HCT116 (cell line): ENCODE measurements around the gene CDYL2. TPM values are rescaled to one million over a fixed set of nuclear protein-coding genes. Genes with fewer than 3 reads are reported as not detected.

ENCODE experiments used
- ATAC-seq: fragments of 200-7000 bp; cut with Tn5 transposase; 2 replicates; pipeline ENCODE4 v1.9.1; 2020; ENCODE audit warnings: mild to moderate bottlenecking, moderate library complexity
- BruUV-seq: library from RNA; stranded (reverse); fragments of 400-500 nt; replicated peaks from 2 replicates; lab custom pipeline; 2021; lab: Mats Ljungman, UMichigan
- CTCF ChIA-PET: fragments of 300-600 bp; sonication (Branson Sonifier 250); formaldehyde crosslinking; loops from one replicate; lab custom pipeline; 2021; ENCODE audit warnings: antibody characterized with exemption; lab: Charles Lee
- POLR2A ChIA-PET: fragments of 300-600, 350-600 bp; sonication (Branson Sonifier 250); formaldehyde crosslinking; loops from one replicate; lab custom pipeline; 2021; ENCODE audit warnings: antibody characterized with exemption; lab: Charles Lee
- RAD21 ChIA-PET, 2 experiments: fragments of 300-600 bp; sonication (Branson Sonifier 250); formaldehyde crosslinking; loops; one replicate each; lab custom pipeline; 2023; ENCODE audit warnings: low total read pairs in 2 of 2; ENCODE audit not compliant: uncharacterized antibody in 2 of 2, unreplicated experiment in 2 of 2, low non-redundant PET in 1 of 2; lab: Charles Lee
- DNase-seq: peaks from one replicate; pipeline ENCODE4 v3.0.0-alpha.2; 2010; ENCODE audit warnings: low read depth, low spot score
- H2AFZ ChIP-seq: fragments of 200-600 bp; shearing (Covaris generic), sonication (generic); 2 replicates; pipeline ENCODE4 v1.6.1; 2017; ENCODE audit warnings: low read depth, mixed run types, mixed read lengths, antibody characterized with exemption, low read length; ENCODE audit not compliant: poor library complexity, severe bottlenecking
- H3K27ac ChIP-seq: 2 replicates; pipeline ENCODE4 v1.5.1; 2012; ENCODE audit warnings: low read depth, low read length
- H3K27me3 ChIP-seq: fragments of 200-600 bp; sonication (generic); 2 replicates; pipeline ENCODE4 v1.6.1; 2016; ENCODE audit warnings: mixed run types, low read length, mixed read lengths; ENCODE audit not compliant: insufficient read depth
- H3K36me3 ChIP-seq, 2 experiments: fragments of 200-500 bp in 1 of 2; fragments of 200-600 bp in 1 of 2; sonication (Bioruptor generic) in 1 of 2; sonication (generic) in 1 of 2; 2 replicates each; pipeline versions ENCODE4 v1.5.1 to v1.6.1; 2014 to 2016; ENCODE audit warnings: low read length in 2 of 2, inconsistent platforms in 1 of 2, mixed read lengths in 1 of 2, mixed run types in 1 of 2; ENCODE audit not compliant: insufficient read depth in 2 of 2, control insufficient read depth in 1 of 2
- H3K4me1 ChIP-seq, 2 experiments: fragments of 200-600 bp in 1 of 2; sonication (generic) in 1 of 2; 2 replicates each; pipeline versions ENCODE4 v1.5.1 to v1.6.1; 2012 to 2017; ENCODE audit warnings: low read length in 2 of 2, inconsistent platforms in 1 of 2, mild to moderate bottlenecking in 1 of 2, mixed read lengths in 1 of 2, mixed run types in 1 of 2, moderate library complexity in 1 of 2; ENCODE audit not compliant: insufficient read depth in 2 of 2, control insufficient read depth in 1 of 2
- H3K4me2 ChIP-seq: fragments of 200-600 bp; sonication (generic); 2 replicates; pipeline ENCODE4 v1.6.1; 2017; ENCODE audit warnings: mixed run types, low read length, mixed read lengths
- H3K4me3 ChIP-seq, 2 experiments: fragments of 200-600 bp in 1 of 2; sonication (generic) in 1 of 2; replicated peaks in 1 of 2; 2 replicates each; pipeline ENCODE4 v1.5.1; 2011 to 2016; ENCODE audit warnings: low read length in 2 of 2, control low read depth in 1 of 2, low read depth in 1 of 2, mild to moderate bottlenecking in 1 of 2, mixed read lengths in 1 of 2, mixed run types in 1 of 2
- H3K79me2 ChIP-seq: fragments of 200-600 bp; sonication (generic); 2 replicates; pipeline ENCODE4 v1.6.1; 2017; ENCODE audit warnings: mild to moderate bottlenecking, mixed run types, low read length, moderate library complexity, mixed read lengths; ENCODE audit not compliant: insufficient read depth
- H3K9ac ChIP-seq: fragments of 200-600 bp; sonication (generic); 2 replicates; pipeline ENCODE4 v1.6.1; 2016; ENCODE audit warnings: low read length, mixed read lengths
- H3K9me2 ChIP-seq: fragments of 200-600 bp; sonication (generic), shearing (Covaris generic); 2 replicates; pipeline ENCODE4 v1.6.1; 2017; ENCODE audit warnings: mixed run types, mild to moderate bottlenecking, moderate library complexity; ENCODE audit not compliant: insufficient read depth
- H3K9me3 ChIP-seq, 2 experiments: fragments of 200-500 bp in 1 of 2; fragments of 200-600 bp in 1 of 2; sonication (Bioruptor generic) in 1 of 2; sonication (generic) in 1 of 2; 2 replicates each; pipeline ENCODE4 v1.6.1; 2014 to 2017; ENCODE audit warnings: low read length in 2 of 2, mixed read lengths in 2 of 2, inconsistent platforms in 1 of 2, low read depth in 1 of 2, mild to moderate bottlenecking in 1 of 2, mixed run types in 1 of 2, moderate library complexity in 1 of 2; ENCODE audit not compliant: control insufficient read depth in 1 of 2, insufficient read depth in 1 of 2
- H4K20me1 ChIP-seq: fragments of 200-600 bp; sonication (generic), shearing (Covaris generic); 2 replicates; pipeline ENCODE4 v1.6.1; 2017; ENCODE audit warnings: mixed run types, mild to moderate bottlenecking, moderate library complexity; ENCODE audit not compliant: insufficient read depth
- CEBPB ChIP-seq: IDR thresholded peaks from 2 replicates; pipeline ENCODE4 v1.6.1; 2012; ENCODE audit warnings: low read depth
- POLR2AphosphoS5 ChIP-seq: IDR thresholded peaks from 2 replicates; pipeline ENCODE4 v1.6.1; 2011; ENCODE audit warnings: mild to moderate bottlenecking, low read depth, low read length, moderate library complexity
- RAD21 ChIP-seq: IDR thresholded peaks from 2 replicates; pipeline ENCODE4 v1.6.1; 2012; ENCODE audit warnings: low read depth, mild to moderate bottlenecking
- ZFX ChIP-seq: fragments of 450-650 bp; IDR thresholded peaks from 2 replicates; pipeline ENCODE4 v1.6.1; 2017
- intact Hi-C: fragments of 100-400 bp; cut with micrococcal nuclease; formaldehyde crosslinking; loops from 2 replicates; pipeline ENCODE4 v1.10.0; 2022
- total RNA-seq: library from RNA; stranded (reverse); gene quantifications from one replicate; pipeline ENCODE4 v1.2.1, GENCODE V29; 2021; ENCODE audit not compliant: unreplicated experiment
- TF ChIP-seq, protein P1 (sequence below), 3 experiments: fragments of 200-600 bp in 1 of 3; sonication (generic) in 1 of 3; IDR thresholded peaks in 2 of 3; conservative IDR thresholded peaks in 1 of 3; 2 replicates each; pipeline ENCODE4 v1.5.1; 2012 to 2017; ENCODE audit warnings: low read depth in 2 of 3, low read length in 2 of 3, antibody characterized with exemption in 1 of 3, borderline replicate concordance in 1 of 3, control low read depth in 1 of 3, mild to moderate bottlenecking in 1 of 3, mixed read lengths in 1 of 3, mixed run types in 1 of 3, moderate library complexity in 1 of 3; ENCODE audit not compliant: insufficient read depth in 1 of 3
- TF ChIP-seq, protein P2 (sequence below): IDR thresholded peaks from 2 replicates; pipeline ENCODE4 v1.6.1; 2012
- TF ChIP-seq, protein P3 (sequence below): IDR thresholded peaks from 2 replicates; pipeline ENCODE4 v1.6.1; 2011; ENCODE audit warnings: mild to moderate bottlenecking, low read length, moderate library complexity; ENCODE audit not compliant: insufficient replicate concordance; ENCODE audit errors: extremely low read depth

CDYL2 gene
- total RNA-seq, 1 experiment from 2014 or later, result 0.10 TPM

DNA sequence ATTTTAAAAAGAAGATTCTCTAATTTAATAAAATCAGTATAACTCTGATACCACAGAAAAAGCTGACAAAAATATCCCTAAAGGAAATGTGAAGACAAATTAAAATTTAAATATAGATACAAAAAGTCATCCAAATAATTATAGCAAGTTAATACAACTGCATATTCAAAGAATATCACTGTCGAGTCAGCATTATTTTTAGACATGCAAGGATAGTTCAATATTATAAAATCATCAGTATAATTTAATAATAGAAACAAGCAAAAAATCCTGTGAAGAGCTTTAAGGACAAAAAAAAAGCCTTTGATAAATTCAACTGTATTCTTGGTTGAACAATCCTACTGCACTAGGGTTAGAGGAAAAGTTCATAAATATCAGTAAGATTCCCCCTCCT lies 21.0 kb upstream of the CDYL2 start (continued):
- TF ChIP-seq POLR2AphosphoS5, result no peak
- TF ChIP-seq, protein P1, sequence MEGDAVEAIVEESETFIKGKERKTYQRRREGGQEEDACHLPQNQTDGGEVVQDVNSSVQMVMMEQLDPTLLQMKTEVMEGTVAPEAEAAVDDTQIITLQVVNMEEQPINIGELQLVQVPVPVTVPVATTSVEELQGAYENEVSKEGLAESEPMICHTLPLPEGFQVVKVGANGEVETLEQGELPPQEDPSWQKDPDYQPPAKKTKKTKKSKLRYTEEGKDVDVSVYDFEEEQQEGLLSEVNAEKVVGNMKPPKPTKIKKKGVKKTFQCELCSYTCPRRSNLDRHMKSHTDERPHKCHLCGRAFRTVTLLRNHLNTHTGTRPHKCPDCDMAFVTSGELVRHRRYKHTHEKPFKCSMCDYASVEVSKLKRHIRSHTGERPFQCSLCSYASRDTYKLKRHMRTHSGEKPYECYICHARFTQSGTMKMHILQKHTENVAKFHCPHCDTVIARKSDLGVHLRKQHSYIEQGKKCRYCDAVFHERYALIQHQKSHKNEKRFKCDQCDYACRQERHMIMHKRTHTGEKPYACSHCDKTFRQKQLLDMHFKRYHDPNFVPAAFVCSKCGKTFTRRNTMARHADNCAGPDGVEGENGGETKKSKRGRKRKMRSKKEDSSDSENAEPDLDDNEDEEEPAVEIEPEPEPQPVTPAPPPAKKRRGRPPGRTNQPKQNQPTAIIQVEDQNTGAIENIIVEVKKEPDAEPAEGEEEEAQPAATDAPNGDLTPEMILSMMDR (IDR thresholded peaks at IDR 0.05 in 2 of 3, conservative IDR thresholded peaks at IDR 0.05 in 1 of 3; ENCODE audit: borderline replicate concordance in 1 of 3, insufficient read depth in 1 of 3, low read depth in 2 of 3, low read length in 2 of 3), result no peak
- TF ChIP-seq CEBPB, result no peak
- TF ChIP-seq, protein P2, sequence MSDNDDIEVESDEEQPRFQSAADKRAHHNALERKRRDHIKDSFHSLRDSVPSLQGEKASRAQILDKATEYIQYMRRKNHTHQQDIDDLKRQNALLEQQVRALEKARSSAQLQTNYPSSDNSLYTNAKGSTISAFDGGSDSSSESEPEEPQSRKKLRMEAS, result no peak
- TF ChIP-seq ZFX, result no peak

DNA sequence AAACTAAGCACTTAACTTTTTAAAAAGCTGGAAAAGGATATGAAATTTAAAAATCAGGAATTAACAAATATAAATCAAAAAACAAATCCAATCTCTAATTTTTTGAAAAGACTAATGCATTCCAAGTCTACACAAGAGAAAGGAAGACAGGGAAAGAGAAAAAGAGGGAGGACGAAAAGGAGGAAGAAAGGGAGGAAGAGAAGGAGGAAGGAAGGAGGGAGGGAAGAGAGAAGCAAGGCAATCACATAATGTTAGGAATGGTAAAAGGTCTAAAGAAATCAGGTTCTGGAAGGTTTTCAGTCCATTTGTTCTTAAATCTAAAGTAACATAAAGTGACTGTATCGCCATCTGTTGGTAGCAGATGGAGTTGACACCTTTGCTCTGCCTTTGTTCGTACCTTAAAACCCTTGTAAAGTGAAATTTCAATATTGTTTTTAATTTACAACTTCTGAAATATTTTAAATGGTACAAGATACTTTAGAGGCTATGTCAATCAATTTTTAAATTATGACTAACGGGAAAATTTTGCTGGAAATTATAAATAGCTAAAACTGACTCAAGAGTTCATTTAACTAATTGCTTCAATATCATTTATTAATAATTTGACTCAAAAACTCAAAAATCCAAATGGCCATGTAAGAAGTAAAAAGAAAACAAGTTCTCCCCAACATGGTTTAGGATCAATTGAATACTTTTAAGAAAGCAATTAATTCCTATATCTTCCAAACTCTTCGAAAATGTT lies 20.4 kb upstream of the CDYL2 start:
- TF ChIP-seq, protein P1 (IDR thresholded peaks at IDR 0.05 in 2 of 3, conservative IDR thresholded peaks at IDR 0.05 in 1 of 3; ENCODE audit: borderline replicate concordance in 1 of 3, insufficient read depth in 1 of 3, low read depth in 2 of 3, low read length in 2 of 3), result peak; percentile 33 to 87 (median 84); a peak in 4 of 6 replicates
- TF ChIP-seq, protein P3, sequence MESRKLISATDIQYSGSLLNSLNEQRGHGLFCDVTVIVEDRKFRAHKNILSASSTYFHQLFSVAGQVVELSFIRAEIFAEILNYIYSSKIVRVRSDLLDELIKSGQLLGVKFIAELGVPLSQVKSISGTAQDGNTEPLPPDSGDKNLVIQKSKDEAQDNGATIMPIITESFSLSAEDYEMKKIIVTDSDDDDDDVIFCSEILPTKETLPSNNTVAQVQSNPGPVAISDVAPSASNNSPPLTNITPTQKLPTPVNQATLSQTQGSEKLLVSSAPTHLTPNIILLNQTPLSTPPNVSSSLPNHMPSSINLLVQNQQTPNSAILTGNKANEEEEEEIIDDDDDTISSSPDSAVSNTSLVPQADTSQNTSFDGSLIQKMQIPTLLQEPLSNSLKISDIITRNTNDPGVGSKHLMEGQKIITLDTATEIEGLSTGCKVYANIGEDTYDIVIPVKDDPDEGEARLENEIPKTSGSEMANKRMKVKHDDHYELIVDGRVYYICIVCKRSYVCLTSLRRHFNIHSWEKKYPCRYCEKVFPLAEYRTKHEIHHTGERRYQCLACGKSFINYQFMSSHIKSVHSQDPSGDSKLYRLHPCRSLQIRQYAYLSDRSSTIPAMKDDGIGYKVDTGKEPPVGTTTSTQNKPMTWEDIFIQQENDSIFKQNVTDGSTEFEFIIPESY, result no peak
- TF ChIP-seq RAD21, result peak; percentile 62
- no TSS peak for BruUV-seq
- intact Hi-C loops, result loop anchor here (2.0 kb wide), 1 partner anchor 298 kb away; no protein-coding TSS in a partner anchor
- ChIA-PET RAD21 (no interaction called here), POLR2A (no interaction called here), CTCF (no interaction called here)
- H3K27me3 ChIP-seq, result 0 out of 2 replicates have a peak, but pooled peaks cover 8% of the 10 kb centered on the region
- no peak overlapping the region for H3K4me3 ChIP-seq
- H3K79me2 ChIP-seq, result no peaks in the 10 kb centered on the region
- no peaks in the 10 kb centered on the region for H3K4me1 ChIP-seq
- no peak overlapping the region for H3K9ac ChIP-seq
- no peak overlapping the region for H3K4me2 ChIP-seq
- no peak overlapping the region for H3K27ac ChIP-seq
- DNase-seq, result peak; percentile 64
- ATAC-seq, result peak; percentile 58
- H4K20me1 ChIP-seq, result no peaks in the 10 kb centered on the region
- no peaks in the 10 kb centered on the region for H3K9me2 ChIP-seq
- H3K36me3 ChIP-seq, result no peaks in the 10 kb centered on the region
- no peaks in the 10 kb centered on the region for H3K9me3 ChIP-seq
- H2AFZ ChIP-seq, result no peak overlapping the region
